ENCODE results near the gene PDAP1. TPM values are rescaled to one million over a fixed set of nuclear protein-coding genes. Genes with fewer than 3 reads are reported as not detected.
A peak's percentile ranks its signal among the peaks of the same experiment; 100 is the strongest.

The PDAP1 gene
- total RNA-seq, 1 donor = 33.7 TPM

GRCh38 chr7:99393355-99394187 is 14.8 kb downstream of the PDAP1 start:
- no peaks in the 10 kb centered on the region for H3K27me3 ChIP-seq (ENCODE audit: insufficient read depth, low read length)
- H3K9me3 ChIP-seq (ENCODE audit: low read depth, low read length) = no peaks in the 10 kb centered on the region

DNA sequence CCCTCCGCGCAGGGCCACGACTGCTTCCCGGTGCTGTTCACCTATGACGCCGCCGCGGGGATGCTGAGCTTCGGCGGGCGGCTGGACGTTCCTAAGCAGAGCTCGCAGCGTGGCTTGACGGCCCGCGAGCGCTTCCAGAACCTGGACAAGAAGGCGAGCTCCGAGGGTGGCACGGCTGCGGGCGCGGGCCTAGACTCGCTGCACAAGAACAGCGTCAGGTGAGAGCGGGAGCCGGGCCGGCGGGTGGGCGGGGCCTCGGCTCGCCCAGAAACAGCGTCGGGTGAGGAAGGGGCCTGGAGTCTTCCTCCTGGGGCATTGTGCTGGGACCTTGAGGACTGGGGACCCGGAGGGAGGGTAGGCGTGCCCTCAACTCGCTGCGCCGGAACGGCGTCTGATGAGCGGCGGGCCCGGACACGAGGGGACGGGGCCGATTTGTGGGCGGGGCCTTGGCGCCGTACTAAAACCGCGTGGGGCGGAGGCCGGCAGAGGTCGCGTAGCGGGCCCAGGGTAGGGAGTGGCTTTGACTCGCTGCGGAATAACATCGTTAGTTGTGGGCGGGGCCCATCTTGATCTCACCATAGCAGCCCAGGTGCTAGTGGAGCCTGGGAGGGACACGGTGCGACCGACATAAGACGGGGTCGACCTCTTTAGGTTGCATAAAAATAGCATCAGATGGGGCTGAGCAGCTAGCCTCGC is 15.6 kb downstream of the PDAP1 start:
- Histone ChIP-seq H3K27ac (ENCODE audit: low read depth, low read length) (no peak overlapping the region), H3K36me3 (ENCODE audit: insufficient read depth, low read length) (peaks cover 82% of the 10 kb centered on the region)

More at GRCh38 chr7:99393355-99394187, 14.8 kb downstream of the PDAP1 start:
- H3K79me2 ChIP-seq (ENCODE audit: insufficient read depth, low read length) = peaks cover 31% of the 10 kb centered on the region
- H3K4me3 ChIP-seq (ENCODE audit: insufficient read depth, low read length) = no peak overlapping the region
- peaks cover 79% of the 10 kb centered on the region for H3K36me3 ChIP-seq (ENCODE audit: insufficient read depth, low read length)
- H3K4me2 ChIP-seq (ENCODE audit: insufficient read depth, low read length) = peak overlapping the region; percentile 61
- H4K20me1 ChIP-seq (ENCODE audit: insufficient read depth, low read length) = peaks cover 27% of the 10 kb centered on the region
- TF ChIP-seq, protein P1, sequence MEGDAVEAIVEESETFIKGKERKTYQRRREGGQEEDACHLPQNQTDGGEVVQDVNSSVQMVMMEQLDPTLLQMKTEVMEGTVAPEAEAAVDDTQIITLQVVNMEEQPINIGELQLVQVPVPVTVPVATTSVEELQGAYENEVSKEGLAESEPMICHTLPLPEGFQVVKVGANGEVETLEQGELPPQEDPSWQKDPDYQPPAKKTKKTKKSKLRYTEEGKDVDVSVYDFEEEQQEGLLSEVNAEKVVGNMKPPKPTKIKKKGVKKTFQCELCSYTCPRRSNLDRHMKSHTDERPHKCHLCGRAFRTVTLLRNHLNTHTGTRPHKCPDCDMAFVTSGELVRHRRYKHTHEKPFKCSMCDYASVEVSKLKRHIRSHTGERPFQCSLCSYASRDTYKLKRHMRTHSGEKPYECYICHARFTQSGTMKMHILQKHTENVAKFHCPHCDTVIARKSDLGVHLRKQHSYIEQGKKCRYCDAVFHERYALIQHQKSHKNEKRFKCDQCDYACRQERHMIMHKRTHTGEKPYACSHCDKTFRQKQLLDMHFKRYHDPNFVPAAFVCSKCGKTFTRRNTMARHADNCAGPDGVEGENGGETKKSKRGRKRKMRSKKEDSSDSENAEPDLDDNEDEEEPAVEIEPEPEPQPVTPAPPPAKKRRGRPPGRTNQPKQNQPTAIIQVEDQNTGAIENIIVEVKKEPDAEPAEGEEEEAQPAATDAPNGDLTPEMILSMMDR (IDR thresholded peaks at IDR 0.05; ENCODE audit: extremely low read depth, low read depth, low read length) = no peak
- DNase-seq (ENCODE audit: insufficient read length, low spot score, missing footprints) = peak; percentile 85
- no peak overlapping the region for H2AFZ ChIP-seq (ENCODE audit: low read length)
- H3K27ac ChIP-seq (ENCODE audit: low read depth, low read length) = no peak overlapping the region
- no peaks in the 10 kb centered on the region for H3K4me1 ChIP-seq (ENCODE audit: insufficient read depth, low read length)

DNA sequence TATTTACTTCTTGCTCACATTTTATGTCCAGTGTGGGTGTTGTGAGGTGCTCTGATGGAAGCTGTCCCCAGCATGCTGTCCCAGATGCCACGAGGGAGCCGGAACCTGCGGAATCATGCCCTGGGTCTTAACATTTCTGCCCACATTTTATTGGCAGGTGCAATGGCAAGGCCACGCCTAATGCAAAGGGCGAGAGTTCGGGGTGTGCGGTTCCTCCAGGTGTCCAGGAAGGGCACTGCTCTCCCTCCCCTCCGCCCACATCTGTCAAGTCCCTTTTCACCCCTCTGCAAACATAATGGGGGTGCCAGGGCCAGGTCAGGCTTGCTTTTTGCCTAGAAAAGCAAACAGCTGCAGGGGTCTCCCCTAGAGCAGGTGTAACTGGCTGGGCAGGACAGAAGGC is 16.4 kb downstream of the PDAP1 start:
- H4K20me1 ChIP-seq (ENCODE audit: insufficient read depth, low read length) = peaks cover 27% of the 10 kb centered on the region
- peak; percentile 58 for DNase-seq (ENCODE audit: insufficient read length, low spot score, missing footprints)
- H3K27me3 ChIP-seq (ENCODE audit: insufficient read depth, low read length) = no peaks in the 10 kb centered on the region
- H3K9me3 ChIP-seq (ENCODE audit: low read depth, low read length) = no peaks in the 10 kb centered on the region
- H3K36me3 ChIP-seq (ENCODE audit: insufficient read depth, low read length) = peaks cover 81% of the 10 kb centered on the region
- H3K4me2 ChIP-seq (ENCODE audit: insufficient read depth, low read length) = no peak overlapping the region
- H3K4me3 ChIP-seq (ENCODE audit: insufficient read depth, low read length) = no peak overlapping the region
- no peaks in the 10 kb centered on the region for H3K4me1 ChIP-seq (ENCODE audit: insufficient read depth, low read length)
- no peak overlapping the region for H2AFZ ChIP-seq (ENCODE audit: low read length)
- TF ChIP-seq, protein P1 (IDR thresholded peaks at IDR 0.05; ENCODE audit: extremely low read depth, low read depth, low read length) = no peak
- no peak overlapping the region for H3K27ac ChIP-seq (ENCODE audit: low read depth, low read length)
- H3K79me2 ChIP-seq (ENCODE audit: insufficient read depth, low read length) = peaks cover 31% of the 10 kb centered on the region

More for the DNA sequence above, 15.6 kb downstream of the PDAP1 start:
- Histone ChIP-seq H3K4me1 (ENCODE audit: insufficient read depth, low read length) (no peaks in the 10 kb centered on the region), H3K27me3 (ENCODE audit: insufficient read depth, low read length) (no peaks in the 10 kb centered on the region), H4K20me1 (ENCODE audit: insufficient read depth, low read length) (peaks cover 27% of the 10 kb centered on the region), H3K9me3 (ENCODE audit: low read depth, low read length) (no peaks in the 10 kb centered on the region), H3K79me2 (ENCODE audit: insufficient read depth, low read length) (peaks cover 31% of the 10 kb centered on the region), H3K4me2 (ENCODE audit: insufficient read depth, low read length) (peak overlapping the region; percentile 61), H2AFZ (ENCODE audit: low read length) (no peak overlapping the region), H3K4me3 (ENCODE audit: insufficient read depth, low read length) (peak overlapping the region; percentile 33)
- TF ChIP-seq, protein P1 (IDR thresholded peaks at IDR 0.05; ENCODE audit: extremely low read depth, low read depth, low read length) = no peak
- peak; percentile 84 for DNase-seq (ENCODE audit: insufficient read length, low spot score, missing footprints)
